Gastrocnemius medialis (tissue), 4 donors: ENCODE results near the gene COL4A1.

Experiments used
- CTCF ChIP-seq, 5 experiments: fragments of 450-650 bp in 3 of 5; fragments of 200-600 bp in 2 of 5; sonication (generic) in 2 of 5; IDR thresholded peaks in 4 of 5; conservative IDR thresholded peaks in 1 of 5; 1 replicate in 4 of 5; 2 replicates in 1 of 5; pipeline ENCODE4 v1.5.1; 2016 to 2019; ENCODE audit warnings: antibody characterized with exemption in 5 of 5, mild to moderate bottlenecking in 3 of 5, moderate library complexity in 3 of 5
- POLR2A ChIP-seq, 2 donors: fragments of 450-650 bp; IDR thresholded peaks; one replicate each; pipeline ENCODE4 v1.6.1; 2017; ENCODE audit warnings: antibody characterized with exemption in 2 of 2, mild to moderate bottlenecking in 2 of 2, moderate library complexity in 2 of 2

- TF ChIP-seq POLR2A (IDR thresholded peaks at IDR 0.05) = no peak
- TF ChIP-seq CTCF (IDR thresholded peaks at IDR 0.05 in 4 of 5, conservative IDR thresholded peaks at IDR 0.05 in 1 of 5) = no peak
Measured at GRCh38 chr13:110132225-110132982, 174.6 kb downstream of the COL4A1 start.
